ENCODE data around the gene SOX14. TPM values are rescaled to one million over a fixed set of nuclear protein-coding genes. Genes with fewer than 3 reads are reported as not detected.

Gene SOX14
- total and polyA plus RNA-seq, 2 donors (not counting 1 experiment from before 2014, with no cell fraction given): not detected

- peaks cover 5 to 8% of the 10 kb centered on the region in 2 donors for H3K4me1 ChIP-seq (ENCODE audit: control insufficient read depth in 2 of 2, insufficient read depth in 2 of 2, low read length in 2 of 2)
- H3K27ac ChIP-seq (ENCODE audit: low read length in 2 of 2): no peak overlapping the region
- CTCF ChIA-PET: no interaction called here
- H3K4me1 Mint-ChIP-seq: peaks cover 9% of the 10 kb centered on the region
- ATAC-seq (ENCODE audit: low read depth) (no peak), DNase-seq (no peak)
- peaks cover 64% of the 10 kb centered on the region for H3K27me3 Mint-ChIP-seq
- H3K27me3 ChIP-seq (replicated peaks in 1 of 4; ENCODE audit: control extremely low read depth in 1 of 4, control insufficient read depth in 3 of 4, insufficient read depth in 4 of 4, low read length in 3 of 4): peaks cover 0 to 76% (median 51%) of the 10 kb centered on the region in 4 experiments
- H3K4me3 Mint-ChIP-seq: no peak overlapping the region
- peaks cover 0 to 47% (median 0%) of the 10 kb centered on the region in 3 donors for H3K9me3 ChIP-seq (ENCODE audit: control extremely low read depth in 1 of 3, control insufficient read depth in 2 of 3, insufficient read depth in 1 of 3, low read length in 2 of 3)
- 13% methylated on average over 20 of the region's 23 CpGs for WGBS (ENCODE audit: insufficient coverage)
- H3K27ac Mint-ChIP-seq: no peak overlapping the region
- no peak overlapping the region for H3K4me2 ChIP-seq (replicated peaks; ENCODE audit: low read depth, low read length, poor library complexity, severe bottlenecking)
- no peak for TF ChIP-seq EZH2 (IDR thresholded peaks at IDR 0.05; ENCODE audit: borderline replicate concordance, insufficient read depth, low read depth, low read length, poor library complexity, severe bottlenecking)
- TF ChIP-seq CTCF (IDR thresholded peaks at IDR 0.05): no peak
- H3K36me3 ChIP-seq (replicated peaks in 1 of 2; ENCODE audit: control extremely low read depth in 1 of 2, control insufficient read depth in 1 of 2, extremely low read depth in 1 of 2, insufficient read depth in 2 of 2, low read length in 1 of 2): no peaks in the 10 kb centered on the region
- no peaks in the 10 kb centered on the region for H3K79me2 ChIP-seq (ENCODE audit: control insufficient read depth, insufficient read depth, low read length)
- POLR2A ChIA-PET: no interaction called here
- no peak overlapping the region for H2AFZ ChIP-seq (ENCODE audit: insufficient read depth, low read depth, low read length, poor library complexity, severe bottlenecking)
- intact Hi-C loops (cut with micrococcal nuclease): no loop called here
- no peak overlapping the region for H3K9ac ChIP-seq (ENCODE audit: low read length)
- no peak overlapping the region for H3K4me3 ChIP-seq (ENCODE audit: control extremely low read depth in 1 of 5, extremely low read depth in 1 of 5, insufficient read depth in 1 of 5, low read depth in 2 of 5, low read length in 4 of 5)
- no peaks in the 10 kb centered on the region for H3K9me3 Mint-ChIP-seq (ENCODE audit: insufficient read depth)
- no peaks in the 10 kb centered on the region for H4K20me1 ChIP-seq (ENCODE audit: control insufficient read depth, insufficient read depth, low read length, poor library complexity, severe bottlenecking)
Measured at GRCh38 chr3:137769322-137770065, 5.4 kb downstream of the SOX14 start.

- Histone ChIP-seq H3K4me3 (ENCODE audit: control extremely low read depth in 1 of 5, extremely low read depth in 1 of 5, insufficient read depth in 1 of 5, low read depth in 2 of 5, low read length in 4 of 5) (no peak overlapping the region), H4K20me1 (ENCODE audit: control insufficient read depth, insufficient read depth, low read length, poor library complexity, severe bottlenecking) (no peaks in the 10 kb centered on the region), H3K4me2 (replicated peaks; ENCODE audit: low read depth, low read length, poor library complexity, severe bottlenecking) (no peak overlapping the region), H3K9ac (ENCODE audit: low read length) (no peak overlapping the region), H3K9me3 (ENCODE audit: control extremely low read depth in 1 of 3, control insufficient read depth in 2 of 3, insufficient read depth in 1 of 3, low read length in 2 of 3) (peaks cover 0 to 39% (median 0%) of the 10 kb centered on the region in 3 donors), H3K27ac (ENCODE audit: low read length in 2 of 2) (no peak overlapping the region), H3K4me1 (ENCODE audit: control insufficient read depth in 2 of 2, insufficient read depth in 2 of 2, low read length in 2 of 2) (peaks cover 5 to 8% of the 10 kb centered on the region in 2 donors), H3K27me3 (replicated peaks in 1 of 4; ENCODE audit: control extremely low read depth in 1 of 4, control insufficient read depth in 3 of 4, insufficient read depth in 4 of 4, low read length in 3 of 4) (peaks cover 0 to 72% (median 51%) of the 10 kb centered on the region in 4 experiments), H3K36me3 (replicated peaks in 1 of 2; ENCODE audit: control extremely low read depth in 1 of 2, control insufficient read depth in 1 of 2, extremely low read depth in 1 of 2, insufficient read depth in 2 of 2, low read length in 1 of 2) (no peaks in the 10 kb centered on the region), H2AFZ (ENCODE audit: insufficient read depth, low read depth, low read length, poor library complexity, severe bottlenecking) (peak overlapping the region; percentile 28), H3K79me2 (ENCODE audit: control insufficient read depth, insufficient read depth, low read length) (no peaks in the 10 kb centered on the region)
- DNase-seq (no peak), ATAC-seq (ENCODE audit: low read depth) (no peak)
- Mint-ChIP-seq H3K27ac (no peak overlapping the region), H3K9me3 (ENCODE audit: insufficient read depth) (no peaks in the 10 kb centered on the region), H3K4me1 (peaks cover 9% of the 10 kb centered on the region), H3K4me3 (no peak overlapping the region), H3K27me3 (peaks cover 64% of the 10 kb centered on the region)
- CTCF ChIA-PET: no interaction called here
- POLR2A ChIA-PET: no interaction called here
- 6% methylated on average over 40 of the region's 40 CpGs for WGBS (ENCODE audit: insufficient coverage)
- TF ChIP-seq CTCF (IDR thresholded peaks at IDR 0.05) (no peak), EZH2 (IDR thresholded peaks at IDR 0.05; ENCODE audit: borderline replicate concordance, insufficient read depth, low read depth, low read length, poor library complexity, severe bottlenecking) (no peak)
- intact Hi-C loops (cut with micrococcal nuclease): no loop called here
Measured at GRCh38 chr3:137770066-137770834, 6.1 kb downstream of the SOX14 start.
